HTERT RPE-1 (cell line): ENCODE measurements around the gene MAD1L1.
"Not testable (repeated sequence)": the region's sequence is repeated elsewhere in the genome, so short reads cannot be mapped to it uniquely, and the experiment has no call there.

Experiments
- in situ Hi-C: fragments of 300-500 bp; cut with MboI; formaldehyde crosslinking; loops from 4 replicates; pipeline ENCODE4 v1.14.3; 2020; ENCODE audit warnings: low sequenced_read_pairs

The MAD1L1 gene

DNA sequence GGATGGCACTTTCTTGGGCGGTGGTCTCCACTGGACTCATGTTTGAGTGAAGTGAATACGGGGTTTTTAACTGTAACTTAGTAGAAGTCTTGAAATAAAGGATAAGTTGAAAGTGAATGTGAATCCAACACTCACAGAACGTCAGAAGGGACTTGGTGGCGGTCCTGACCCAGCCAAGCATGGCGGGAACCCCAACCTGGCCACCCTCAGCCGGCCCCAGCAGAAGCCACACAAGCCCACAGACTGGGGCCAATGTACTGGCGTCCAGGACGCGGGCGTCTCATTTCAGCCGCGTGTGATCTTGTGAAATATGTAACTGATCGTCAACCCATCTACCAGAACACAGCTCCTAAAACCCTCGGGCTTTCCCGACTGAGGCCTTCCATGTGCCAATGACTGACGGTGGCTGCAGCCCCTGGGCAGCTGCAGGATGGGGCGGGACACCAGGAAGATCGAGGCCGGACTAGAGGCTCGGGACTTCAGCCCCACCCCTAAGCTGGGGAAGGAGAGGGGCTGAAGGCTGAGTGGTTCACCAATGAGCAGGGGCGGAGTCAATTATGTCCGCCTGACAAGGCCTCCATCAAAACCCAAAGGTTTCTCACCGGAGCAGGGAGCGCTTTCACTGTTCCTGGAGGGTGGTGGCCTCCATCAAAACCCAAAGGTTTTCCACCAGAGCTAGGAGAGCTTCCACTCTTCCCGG, 161.5 kb downstream of the MAD1L1 start:
- in situ Hi-C loops = no loop called here

DNA sequence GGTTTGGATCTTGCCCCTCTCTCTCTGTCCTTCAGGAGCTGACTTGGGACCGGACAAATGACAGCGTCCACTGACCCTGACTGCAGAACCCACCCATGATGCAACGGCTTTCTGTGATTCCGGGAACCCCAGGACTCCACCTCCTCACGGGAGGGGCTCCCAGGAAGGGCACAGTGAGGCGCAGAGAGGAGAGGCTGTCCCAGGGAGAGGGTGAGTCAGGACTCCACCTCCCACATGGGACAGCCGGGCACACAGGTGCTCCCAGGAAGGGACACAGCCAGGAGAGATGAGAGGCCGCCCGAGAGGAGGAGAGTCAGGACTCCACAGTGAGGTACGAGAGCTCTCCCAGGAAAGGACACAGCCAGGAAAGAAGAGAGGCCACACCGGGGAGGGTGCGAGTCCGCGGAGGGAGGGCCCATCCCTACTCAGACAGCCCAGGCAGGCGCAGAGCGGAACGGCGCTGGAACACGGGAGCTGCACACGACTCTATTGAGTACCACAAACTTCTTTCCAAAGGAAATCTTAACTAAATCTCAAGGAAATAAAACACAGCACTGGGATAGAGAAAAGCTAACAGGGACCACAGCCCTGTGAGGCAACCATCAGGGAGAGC, 162.5 kb downstream of the MAD1L1 start:
- in situ Hi-C loops = no loop called here

- in situ Hi-C loops = no loop called here
Observed at GRCh38 chr7:2069472-2069860, 163.3 kb downstream of the MAD1L1 start.

GRCh38 chr7:2068693-2069471, 163.9 kb downstream of the MAD1L1 start:
- in situ Hi-C loops = no loop called here

DNA sequence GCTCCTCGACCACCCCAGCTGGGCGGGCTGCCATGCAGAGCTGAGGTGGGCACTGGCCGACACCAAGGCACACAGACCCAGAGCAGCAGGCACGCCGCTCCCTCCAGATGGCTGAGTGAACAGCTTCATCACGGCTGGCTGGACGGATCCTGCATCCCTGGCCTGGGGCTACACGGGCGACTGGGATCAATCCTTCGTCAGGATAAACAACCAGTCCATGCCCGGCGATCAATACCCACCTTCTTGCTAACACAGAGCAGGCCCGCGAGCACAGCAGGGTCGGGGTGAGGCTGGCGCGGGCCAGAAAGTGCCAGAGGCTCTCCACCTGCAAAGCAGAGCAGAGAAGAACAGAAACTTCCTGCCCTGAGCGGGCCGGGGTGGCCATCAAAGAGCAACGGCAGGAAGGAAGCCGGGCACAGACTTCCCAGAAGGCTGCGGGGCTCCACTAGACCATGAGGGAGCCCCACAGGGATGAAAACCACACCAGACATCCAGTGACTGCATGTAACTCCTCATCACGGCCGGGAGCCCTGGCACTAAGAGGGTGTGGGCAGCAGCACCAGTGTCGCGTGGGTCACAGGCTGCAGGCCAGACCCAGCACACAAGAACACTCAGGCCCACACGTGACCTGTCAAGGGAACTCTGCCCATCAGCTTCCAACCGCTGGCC, 166.4 kb downstream of the MAD1L1 start:
- in situ Hi-C loops = no loop called here

DNA sequence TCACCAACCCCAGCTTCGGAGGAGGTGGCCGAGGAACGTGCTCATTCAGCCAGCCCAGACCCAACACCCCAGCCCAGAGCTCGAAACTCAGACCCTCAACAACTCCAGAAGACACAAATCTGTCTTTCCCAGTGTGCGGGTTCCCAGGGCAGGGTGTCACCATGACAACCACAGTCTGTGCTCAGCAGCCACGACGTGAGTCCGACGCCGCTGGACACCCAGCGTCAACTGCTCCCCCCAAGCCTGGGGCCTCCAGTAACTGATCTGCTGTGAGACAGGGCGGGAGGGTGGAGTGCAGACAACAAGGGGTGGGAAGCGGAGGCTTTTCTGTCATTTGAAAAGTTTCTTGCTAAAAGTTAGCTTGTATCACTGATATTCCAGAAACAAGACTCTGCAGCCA, 167.2 kb downstream of the MAD1L1 start:
- in situ Hi-C loops = no loop called here

DNA sequence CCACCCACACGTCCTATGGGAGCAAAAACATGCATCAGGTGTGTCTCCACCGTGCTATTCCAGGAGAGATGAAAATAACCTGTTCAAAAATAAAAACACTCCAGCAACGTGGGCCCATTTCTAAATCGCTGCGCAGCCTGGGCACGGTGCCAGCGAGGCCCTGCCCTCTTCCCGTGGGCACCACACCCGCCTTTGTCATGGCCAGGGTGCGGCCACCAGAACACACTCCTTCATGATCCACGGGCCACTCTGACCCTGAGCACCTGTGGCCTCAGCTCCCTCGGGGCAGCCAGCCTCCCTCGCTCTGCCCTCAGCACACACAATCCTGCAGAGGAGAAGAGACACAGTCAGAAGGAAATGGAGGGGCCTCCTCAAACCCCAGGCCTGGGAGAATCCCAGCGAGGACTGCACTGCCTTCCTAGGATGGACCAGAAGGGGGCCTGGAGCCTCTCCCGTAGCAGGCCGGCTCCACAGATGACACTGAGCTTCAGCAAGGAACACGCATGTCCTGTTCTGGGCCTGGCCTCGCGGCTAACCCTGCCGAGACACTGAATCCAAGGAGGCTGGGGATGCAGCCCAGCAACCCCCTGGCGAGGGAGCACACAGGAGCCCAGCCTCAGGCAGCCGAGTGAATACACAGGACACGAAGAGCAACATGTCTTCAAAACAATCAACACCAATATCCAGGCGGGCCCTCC, 169.0 kb downstream of the MAD1L1 start:
- in situ Hi-C loops = no loop called here

GRCh38 chr7:2062648-2063047, 170.1 kb downstream of the MAD1L1 start:
- in situ Hi-C loops = no loop called here

- in situ Hi-C loops = no loop called here
Observed at GRCh38 chr7:2060701-2061100, 172.0 kb downstream of the MAD1L1 start.

GRCh38 chr7:2059964-2060700, 172.6 kb downstream of the MAD1L1 start:
- in situ Hi-C loops = no loop called here

DNA sequence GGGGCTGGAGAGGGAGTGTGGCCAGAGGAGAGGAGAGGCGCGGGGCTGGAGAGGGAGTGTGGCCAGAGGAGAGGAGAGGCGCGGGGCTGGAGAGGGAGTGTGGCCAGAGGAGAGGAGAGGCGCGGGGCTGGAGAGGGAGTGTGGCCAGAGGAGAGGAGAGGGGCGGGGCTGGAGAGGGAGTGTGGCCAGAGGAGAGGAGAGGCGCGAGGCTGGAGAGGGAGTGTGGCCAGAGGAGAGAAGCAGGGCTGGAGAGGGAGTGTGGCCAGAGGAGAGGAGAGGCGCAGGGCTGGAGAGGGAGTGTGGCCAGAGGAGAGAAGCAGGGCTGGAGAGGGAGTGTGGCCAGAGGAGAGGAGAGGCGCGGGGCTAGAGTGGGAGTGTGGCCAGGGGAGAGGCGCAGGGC, 174.5 kb downstream of the MAD1L1 start:
- in situ Hi-C loops = not testable (repeated sequence)

DNA sequence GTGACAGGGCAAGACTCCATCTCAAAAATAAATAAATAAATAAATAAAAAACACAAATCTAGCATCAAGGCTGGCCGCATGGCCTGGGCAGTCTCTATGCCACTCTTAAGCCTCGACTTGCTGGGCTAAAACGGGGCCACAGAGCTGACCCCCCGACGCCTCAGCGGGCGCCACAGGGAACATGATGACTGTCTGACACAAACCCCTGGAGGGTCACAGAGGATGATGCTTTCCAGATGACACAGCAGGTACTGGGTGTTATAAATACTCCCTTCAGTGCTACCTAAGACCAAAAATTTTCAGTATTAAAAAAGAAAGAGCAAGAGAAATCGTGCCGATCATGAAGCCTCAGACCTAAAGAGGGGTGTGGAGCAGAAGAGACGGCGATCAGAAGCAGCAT, 176.8 kb downstream of the MAD1L1 start:
- in situ Hi-C loops = no loop called here

- in situ Hi-C loops = no loop called here
Observed at GRCh38 chr7:2054927-2055326, 177.8 kb downstream of the MAD1L1 start.

- in situ Hi-C loops = no loop called here
Observed at GRCh38 chr7:2053395-2053794, 179.3 kb downstream of the MAD1L1 start.

DNA sequence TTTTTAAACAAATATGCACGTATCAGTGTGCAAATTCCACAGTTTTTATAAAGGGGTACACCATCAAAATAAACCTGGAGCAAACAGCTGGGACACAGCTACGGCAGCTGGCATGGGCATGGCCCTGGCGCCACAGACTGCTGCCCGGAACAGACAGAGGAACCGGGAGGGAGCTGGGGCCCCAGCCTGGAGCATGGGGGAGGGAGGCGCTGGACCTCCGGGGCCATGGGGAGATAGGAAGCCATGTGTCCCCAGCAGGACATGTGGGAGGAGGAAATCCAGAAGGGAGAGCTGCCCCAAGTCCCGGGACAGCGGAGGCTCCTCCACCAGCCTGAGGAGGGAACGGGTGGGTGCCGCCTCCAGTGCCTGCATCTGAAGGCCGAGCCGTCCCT, 180.1 kb downstream of the MAD1L1 start:
- in situ Hi-C loops = no loop called here

- in situ Hi-C loops = no loop called here
Observed at GRCh38 chr7:2051707-2052656, 180.8 kb downstream of the MAD1L1 start.

DNA sequence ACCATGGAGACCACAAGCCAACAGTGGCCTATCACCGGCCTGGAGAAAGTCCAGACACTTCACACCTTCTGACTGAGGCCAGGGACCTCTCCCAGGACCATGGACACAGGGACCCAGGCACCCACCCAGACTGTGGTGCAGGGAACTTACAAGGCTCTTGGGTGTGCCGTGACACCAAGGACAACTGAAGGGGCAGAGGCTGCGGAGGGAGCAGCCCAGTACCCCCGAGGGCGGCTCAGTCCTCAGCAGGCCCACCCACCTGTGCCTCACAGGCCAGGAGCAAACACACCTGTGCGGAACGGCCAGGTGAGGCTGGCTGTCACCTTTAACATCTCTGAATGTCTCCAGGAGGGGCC, 182.3 kb downstream of the MAD1L1 start:
- in situ Hi-C loops = no loop called here

DNA sequence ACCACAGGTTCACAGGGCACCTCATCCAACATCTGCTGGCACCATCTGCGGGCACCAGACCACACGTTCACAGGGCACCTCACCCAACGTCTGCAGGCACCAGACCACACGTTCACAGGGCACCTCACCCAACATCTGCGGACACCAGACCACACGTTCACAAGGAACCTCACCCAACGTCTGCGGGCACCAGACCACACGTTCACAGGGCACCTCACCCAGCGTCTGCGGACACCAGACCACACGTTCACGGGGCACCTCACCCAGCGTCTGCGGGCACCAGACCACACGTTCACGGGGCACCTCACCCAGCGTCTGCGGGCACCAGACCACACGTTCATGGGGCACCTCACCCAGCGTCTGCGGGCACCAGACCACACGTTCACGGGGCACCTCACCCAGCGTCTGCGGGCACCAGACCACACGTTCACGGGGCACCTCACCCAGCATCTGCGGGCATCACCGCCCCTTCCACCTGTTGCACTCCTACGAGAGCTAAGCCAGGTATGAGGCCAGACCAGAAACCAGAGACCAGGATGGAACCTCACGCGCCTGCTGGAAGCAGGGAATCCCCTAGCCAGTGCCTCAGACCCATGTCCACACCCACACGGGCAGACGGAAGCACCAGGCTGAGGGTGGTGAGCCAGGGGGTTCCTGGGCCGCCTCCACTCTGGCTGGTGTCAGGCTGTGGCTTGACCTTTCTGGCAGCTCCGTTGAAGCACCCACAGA, 182.8 kb downstream of the MAD1L1 start:
- in situ Hi-C loops = no loop called here
